Measurements from ENCODE around the gene CYP4B1. TPM values are rescaled to one million over a fixed set of nuclear protein-coding genes. Genes with fewer than 3 reads are reported as not detected.
"Not testable (repeated sequence)": the region's sequence is repeated elsewhere in the genome, so short reads cannot be mapped to it uniquely, and the experiment has no call there.

The CYP4B1 gene
- total RNA-seq, 2 donors from 2014 or later = 3.2 TPM; not detected in 1

GRCh38 chr1:46835469-46835868 is 36.6 kb downstream of the CYP4B1 start:
- H3K36me3 Mint-ChIP-seq (ENCODE audit: low read depth) = not testable (repeated sequence)
- H3K27me3 Mint-ChIP-seq = peaks cover 29% of the 10 kb centered on the region

DNA sequence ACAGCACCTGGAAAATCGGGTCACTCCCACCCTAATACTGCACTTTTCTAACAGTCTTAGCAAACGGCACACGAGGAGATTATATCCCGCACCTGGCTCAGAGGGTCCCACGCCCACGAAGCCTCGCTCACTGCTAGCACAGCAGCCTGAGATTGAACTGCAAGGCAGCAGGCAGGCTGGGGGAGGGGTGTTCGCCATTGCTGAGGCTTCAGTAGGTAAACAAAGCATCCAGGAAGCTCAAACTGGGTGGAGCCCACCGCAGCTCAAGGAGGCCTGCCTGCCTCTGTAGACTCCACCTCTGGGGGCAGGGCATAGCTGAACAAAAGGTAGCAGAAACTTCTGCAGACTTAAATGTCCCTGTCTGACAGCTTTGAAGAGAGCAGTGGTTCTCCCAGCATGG is 47.5 kb downstream of the CYP4B1 start:
- H3K27me3 Mint-ChIP-seq = peaks cover 12% of the 10 kb centered on the region
- H3K36me3 Mint-ChIP-seq (ENCODE audit: low read depth); H3K4me1 Mint-ChIP-seq; ATAC-seq; H3K27ac Mint-ChIP-seq; H3K4me3 Mint-ChIP-seq; H3K9me3 ChIP-seq (ENCODE audit: control insufficient read depth, low read length, poor library complexity, severe bottlenecking); DNase-seq: not testable (repeated sequence)

More at GRCh38 chr1:46835469-46835868, 36.6 kb downstream of the CYP4B1 start:
- not testable (repeated sequence) for H3K4me3 Mint-ChIP-seq; DNase-seq; H3K9me3 ChIP-seq (ENCODE audit: control insufficient read depth, low read length, poor library complexity, severe bottlenecking); ATAC-seq; H3K27ac Mint-ChIP-seq; H3K4me1 Mint-ChIP-seq

GRCh38 chr1:46857660-46858065 is 58.8 kb downstream of the CYP4B1 start:
- H3K27ac Mint-ChIP-seq; ATAC-seq; H3K4me3 Mint-ChIP-seq; H3K27me3 Mint-ChIP-seq; H3K4me1 Mint-ChIP-seq; DNase-seq; H3K36me3 Mint-ChIP-seq (ENCODE audit: low read depth); H3K9me3 ChIP-seq (ENCODE audit: control insufficient read depth, low read length, poor library complexity, severe bottlenecking): not testable (repeated sequence)

DNA sequence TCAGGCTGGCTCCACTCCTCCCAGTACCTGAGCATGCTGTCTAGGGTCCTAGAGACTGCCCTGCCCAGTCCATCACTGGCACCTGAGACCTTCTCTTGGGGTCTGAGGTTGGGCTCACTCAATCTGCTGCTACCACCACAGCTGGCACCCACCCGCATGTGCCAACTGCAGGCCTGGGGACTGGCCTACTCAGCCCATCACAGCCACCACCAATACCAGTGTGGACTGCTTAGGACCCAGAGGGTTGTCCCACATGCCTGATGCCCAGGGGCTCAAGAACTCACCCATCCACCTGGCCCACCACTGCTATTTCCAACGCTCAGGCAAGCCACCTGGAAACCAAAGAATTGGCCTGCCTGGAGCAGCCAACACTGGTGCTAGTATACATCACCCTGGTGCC is 63.5 kb downstream of the CYP4B1 start:
- H3K9me3 ChIP-seq (ENCODE audit: control insufficient read depth, low read length, poor library complexity, severe bottlenecking) = peaks cover 8% of the 10 kb centered on the region
- Mint-ChIP-seq H3K36me3 (ENCODE audit: low read depth) (no peaks in the 10 kb centered on the region), H3K27me3 (peaks cover 10% of the 10 kb centered on the region), H3K27ac (no peak overlapping the region), H3K4me3 (no peak overlapping the region), H3K4me1 (peaks cover 5% of the 10 kb centered on the region)
- DNase-seq = no peak
- no peak for ATAC-seq

Other genes starting within 250 kb of the CYP4B1 start
- gene KNCN, start 247.4 kb upstream of the CYP4B1 start, total RNA-seq = not detected
- gene MKNK1, start 194.8 kb upstream of the CYP4B1 start, total RNA-seq = 10 to 100 TPM; 48.5 to 73.2 TPM
- 10 to 100 TPM; 13.3 to 20.4 TPM for gene MOB3C, start 182.2 kb upstream of the CYP4B1 start, total RNA-seq
- 10 to 100 TPM; 19.7 to 21.5 TPM for gene ATPAF1, start 130.7 kb upstream of the CYP4B1 start, total RNA-seq
- not detected for gene TEX38, start 127.2 kb upstream of the CYP4B1 start, total RNA-seq
- 10 to 100 TPM; 79.7 to 90.5 TPM for gene EFCAB14, start 79.9 kb upstream of the CYP4B1 start, total RNA-seq
- gene CYP4A11, start 142.4 kb downstream of the CYP4B1 start, total RNA-seq = not detected
- gene CYP4X1, start 224.6 kb downstream of the CYP4B1 start, total RNA-seq = not detected